Measurements from ENCODE around the gene CPLX4. TPM values are rescaled to one million over a fixed set of nuclear protein-coding genes. Genes with fewer than 3 reads are reported as not detected.

Gene CPLX4
- total RNA-seq, 6 donors from 2014 or later: not detected

- ATAC-seq (ENCODE audit: low FRiP score in 2 of 2) (no peak), DNase-seq (no peak)
- Histone ChIP-seq H3K4me1 (no peaks in the 10 kb centered on the region), H3K9me3 (no peaks in the 10 kb centered on the region), H3K27ac (no peak overlapping the region), H3K36me3 (peaks cover 21 to 99% (median 46%) of the 10 kb centered on the region in 4 donors), H3K4me3 (no peak overlapping the region), H3K27me3 (no peaks in the 10 kb centered on the region)
- TF ChIP-seq POLR2A (IDR thresholded peaks at IDR 0.05) (no peak), POLR2AphosphoS5 (IDR thresholded peaks at IDR 0.05) (no peak), EP300 (IDR thresholded peaks at IDR 0.05) (no peak)
- TF ChIP-seq, protein P1, sequence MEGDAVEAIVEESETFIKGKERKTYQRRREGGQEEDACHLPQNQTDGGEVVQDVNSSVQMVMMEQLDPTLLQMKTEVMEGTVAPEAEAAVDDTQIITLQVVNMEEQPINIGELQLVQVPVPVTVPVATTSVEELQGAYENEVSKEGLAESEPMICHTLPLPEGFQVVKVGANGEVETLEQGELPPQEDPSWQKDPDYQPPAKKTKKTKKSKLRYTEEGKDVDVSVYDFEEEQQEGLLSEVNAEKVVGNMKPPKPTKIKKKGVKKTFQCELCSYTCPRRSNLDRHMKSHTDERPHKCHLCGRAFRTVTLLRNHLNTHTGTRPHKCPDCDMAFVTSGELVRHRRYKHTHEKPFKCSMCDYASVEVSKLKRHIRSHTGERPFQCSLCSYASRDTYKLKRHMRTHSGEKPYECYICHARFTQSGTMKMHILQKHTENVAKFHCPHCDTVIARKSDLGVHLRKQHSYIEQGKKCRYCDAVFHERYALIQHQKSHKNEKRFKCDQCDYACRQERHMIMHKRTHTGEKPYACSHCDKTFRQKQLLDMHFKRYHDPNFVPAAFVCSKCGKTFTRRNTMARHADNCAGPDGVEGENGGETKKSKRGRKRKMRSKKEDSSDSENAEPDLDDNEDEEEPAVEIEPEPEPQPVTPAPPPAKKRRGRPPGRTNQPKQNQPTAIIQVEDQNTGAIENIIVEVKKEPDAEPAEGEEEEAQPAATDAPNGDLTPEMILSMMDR (IDR thresholded peaks at IDR 0.05): no peak
- WGBS, 2 donors: 82 to 88% methylated on average over 3 of the region's 3 CpGs
Observed at GRCh38 chr18:59332986-59333385, 14.5 kb upstream of the CPLX4 start.

GRCh38 chr18:59328683-59329082 lies 10.2 kb upstream of the CPLX4 start:
- Histone ChIP-seq H3K4me3 (no peak overlapping the region), H3K27me3 (no peaks in the 10 kb centered on the region), H3K27ac (no peak overlapping the region), H3K4me1 (no peaks in the 10 kb centered on the region), H3K36me3 (peaks cover 22 to 74% (median 37%) of the 10 kb centered on the region in 4 donors), H3K9me3 (no peaks in the 10 kb centered on the region)
- DNase-seq (no peak), ATAC-seq (ENCODE audit: low FRiP score in 2 of 2) (no peak)
- WGBS, 2 donors: 100% methylated on average over 2 of the region's 2 CpGs
- TF ChIP-seq EP300 (IDR thresholded peaks at IDR 0.05): no peak
- TF ChIP-seq, protein P1 (IDR thresholded peaks at IDR 0.05): no peak
- TF ChIP-seq POLR2AphosphoS5 (IDR thresholded peaks at IDR 0.05): no peak
- TF ChIP-seq POLR2A (IDR thresholded peaks at IDR 0.05): no peak

DNA sequence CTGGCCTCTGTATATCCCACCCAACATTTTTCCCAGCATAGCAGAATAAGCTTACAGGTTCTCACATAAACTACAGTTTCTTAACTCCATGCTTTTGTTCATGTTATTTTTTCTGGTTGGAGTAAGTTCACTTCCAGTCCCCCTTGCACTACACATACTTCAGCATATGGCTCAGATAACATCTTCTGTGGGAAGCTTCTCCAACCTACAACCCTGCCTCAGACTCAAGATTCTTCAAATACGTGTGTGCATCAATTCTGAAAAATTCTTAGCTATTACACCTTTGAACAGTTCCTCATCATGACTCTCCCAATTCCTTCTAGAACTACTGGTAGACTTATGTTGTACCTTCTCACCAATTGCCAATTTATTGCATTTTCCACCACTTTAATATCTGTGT lies 7.5 kb upstream of the CPLX4 start:
- Histone ChIP-seq H3K36me3 (peaks cover 9 to 47% (median 22%) of the 10 kb centered on the region in 4 donors), H3K27ac (no peak overlapping the region), H3K4me1 (no peaks in the 10 kb centered on the region), H3K27me3 (no peaks in the 10 kb centered on the region), H3K4me3 (no peak overlapping the region), H3K9me3 (no peaks in the 10 kb centered on the region)
- 88 to 97% methylated on average over 1 of the region's 1 CpG for WGBS, 2 donors
- TF ChIP-seq, protein P1 (IDR thresholded peaks at IDR 0.05): no peak
- no peak for TF ChIP-seq EP300 (IDR thresholded peaks at IDR 0.05)
- TF ChIP-seq POLR2A (IDR thresholded peaks at IDR 0.05): no peak
- no peak for TF ChIP-seq POLR2AphosphoS5 (IDR thresholded peaks at IDR 0.05)
- no peak for ATAC-seq (ENCODE audit: low FRiP score in 2 of 2)
- no peak for DNase-seq

- no peak overlapping the region for H3K27ac ChIP-seq
- no peak overlapping the region for H3K4me3 ChIP-seq
- WGBS, 2 donors: 88 to 99% methylated on average over 4 of the region's 4 CpGs
- H3K9me3 ChIP-seq: no peaks in the 10 kb centered on the region
- TF ChIP-seq EP300 (IDR thresholded peaks at IDR 0.05): no peak
- no peak for TF ChIP-seq POLR2AphosphoS5 (IDR thresholded peaks at IDR 0.05)
- no peak for TF ChIP-seq POLR2A (IDR thresholded peaks at IDR 0.05)
- TF ChIP-seq, protein P1 (IDR thresholded peaks at IDR 0.05): no peak
- no peaks in the 10 kb centered on the region for H3K4me1 ChIP-seq
- no peak for DNase-seq
- H3K27me3 ChIP-seq: no peaks in the 10 kb centered on the region
- peaks cover 3 to 34% (median 16%) of the 10 kb centered on the region in 4 donors for H3K36me3 ChIP-seq
- no peak for ATAC-seq (ENCODE audit: low FRiP score in 2 of 2)
Observed at GRCh38 chr18:59324623-59324971, 6.1 kb upstream of the CPLX4 start.

DNA sequence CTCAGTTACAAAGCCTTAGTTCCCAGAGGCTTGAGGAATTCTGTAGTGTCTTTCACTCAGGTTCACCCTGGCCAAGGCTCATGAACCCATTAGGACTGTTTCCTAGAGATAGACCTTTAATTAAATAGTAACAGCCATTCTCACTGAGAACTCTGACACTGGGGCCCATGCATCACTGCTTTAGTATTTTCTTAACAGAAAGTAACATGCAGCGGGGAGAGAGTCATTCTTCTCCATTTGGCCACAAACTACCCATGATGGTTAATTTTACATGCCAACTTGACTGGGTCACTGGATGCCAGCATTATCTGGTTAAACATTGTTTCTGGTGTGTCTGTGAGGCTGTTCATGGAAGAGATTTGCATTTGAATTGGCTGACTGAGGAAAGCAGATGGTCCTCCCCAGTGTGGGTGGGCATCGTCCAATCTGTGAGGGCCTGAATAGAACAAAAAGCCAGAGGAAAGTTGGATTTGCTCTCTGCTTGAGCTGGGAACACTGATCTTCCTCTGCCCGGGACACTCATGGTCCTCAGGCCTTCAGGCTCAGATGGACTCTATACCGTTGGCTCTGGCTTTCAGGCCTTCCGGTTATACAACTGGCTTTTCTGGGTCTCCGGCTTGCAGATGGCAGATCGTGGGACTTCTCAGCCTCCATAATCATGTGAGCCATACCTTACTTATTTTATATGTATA lies 5.6 kb upstream of the CPLX4 start:
- ATAC-seq (ENCODE audit: low FRiP score in 2 of 2) (no peak), DNase-seq (no peak)
- peaks cover 3 to 28% (median 14%) of the 10 kb centered on the region in 4 donors for H3K36me3 ChIP-seq
- H3K4me1 ChIP-seq: no peaks in the 10 kb centered on the region
- 95 to 98% methylated on average over 7 of the region's 7 CpGs for WGBS, 2 donors
- H3K4me3 ChIP-seq: no peak overlapping the region
- TF ChIP-seq EP300 (IDR thresholded peaks at IDR 0.05) (no peak), POLR2A (IDR thresholded peaks at IDR 0.05) (no peak), POLR2AphosphoS5 (IDR thresholded peaks at IDR 0.05) (no peak)
- TF ChIP-seq, protein P1 (IDR thresholded peaks at IDR 0.05): no peak
- no peaks in the 10 kb centered on the region for H3K27me3 ChIP-seq
- no peaks in the 10 kb centered on the region for H3K9me3 ChIP-seq
- H3K27ac ChIP-seq: no peak overlapping the region
